Fibroblast of lung (primary cell): ENCODE measurements around the gene MAP3K10. TPM values are rescaled to one million over a fixed set of nuclear protein-coding genes. Genes with fewer than 3 reads are reported as not detected.
A peak's percentile ranks its signal among the peaks of the same experiment; 100 is the strongest.

Experiments used
- DNase-seq, 2 donors: peaks; one replicate each; pipeline versions ENCODE4 v3.0.0 to v3.0.0-alpha.2; 2010; ENCODE audit warnings: low read depth in 2 of 2
- H2AFZ ChIP-seq: 2 replicates; pipeline ENCODE4 v1.5.1; 2012; ENCODE audit warnings: low read length, control low read depth, inconsistent platforms
- H3K27ac ChIP-seq: 2 replicates; pipeline ENCODE4 v1.5.1; 2011; ENCODE audit warnings: low read length, control low read depth; ENCODE audit not compliant: insufficient read depth
- H3K27me3 ChIP-seq: 2 replicates; pipeline ENCODE4 v1.5.1; 2011; ENCODE audit warnings: mild to moderate bottlenecking, low read length; ENCODE audit not compliant: control insufficient read depth, insufficient read depth
- H3K36me3 ChIP-seq: 2 replicates; pipeline ENCODE4 v1.5.1; 2011; ENCODE audit warnings: low read length; ENCODE audit not compliant: control insufficient read depth, insufficient read depth
- H3K4me1 ChIP-seq: 2 replicates; pipeline ENCODE4 v1.5.1; 2011; ENCODE audit warnings: low read length; ENCODE audit not compliant: control insufficient read depth, insufficient read depth; ENCODE audit errors: extremely low read depth
- H3K4me2 ChIP-seq: 2 replicates; pipeline ENCODE4 v1.5.1; 2011; ENCODE audit warnings: low read length, control low read depth; ENCODE audit not compliant: insufficient read depth; ENCODE audit errors: extremely low read depth
- H3K4me3 ChIP-seq, 4 experiments: fragments of 200-600 bp in 1 of 4; sonication (generic) in 1 of 4; replicated peaks in 1 of 4; 2 replicates each; pipeline ENCODE4 v1.5.1; 2011 to 2016; ENCODE audit warnings: low read length in 4 of 4, low read depth in 3 of 4, mild to moderate bottlenecking in 3 of 4, control low read depth in 2 of 4, inconsistent platforms in 1 of 4, mixed read lengths in 1 of 4; ENCODE audit not compliant: insufficient read depth in 1 of 4; ENCODE audit errors: control extremely low read depth in 1 of 4
- H3K79me2 ChIP-seq: 2 replicates; pipeline ENCODE4 v1.5.1; 2012; ENCODE audit warnings: mild to moderate bottlenecking, low read length, inconsistent platforms; ENCODE audit not compliant: control insufficient read depth, insufficient read depth
- H3K9ac ChIP-seq: 2 replicates; pipeline ENCODE4 v1.5.1; 2011; ENCODE audit warnings: mild to moderate bottlenecking, low read length, control low read depth; ENCODE audit not compliant: insufficient read depth
- H3K9me3 ChIP-seq: 2 replicates; pipeline ENCODE4 v1.5.1; 2012; ENCODE audit warnings: low read depth, low read length; ENCODE audit not compliant: control insufficient read depth, insufficient read depth
- H4K20me1 ChIP-seq: 2 replicates; pipeline ENCODE4 v1.5.1; 2011; ENCODE audit warnings: low read length; ENCODE audit not compliant: control insufficient read depth, insufficient read depth; ENCODE audit errors: extremely low read depth
- CTCF ChIP-seq, 2 donors: IDR thresholded peaks in 1 of 2; conservative IDR thresholded peaks in 1 of 2; 1 replicate in 1 of 2; 2 replicates in 1 of 2; pipeline ENCODE4 v1.5.1; 2011 to 2012; ENCODE audit warnings: low read length in 2 of 2, control low read depth in 1 of 2, inconsistent platforms in 1 of 2, low read depth in 1 of 2, mild to moderate bottlenecking in 1 of 2
- EZH2 ChIP-seq: IDR thresholded peaks from 2 replicates; pipeline ENCODE4 v1.5.1; 2012; ENCODE audit warnings: low read length, control low read depth, mild to moderate bottlenecking; ENCODE audit errors: missing control alignments
- polyA plus RNA-seq, 2 donors: library from polyadenylated mRNA; depleted of rRNA in 1 of 2; stranded (reverse) in 1 of 2; unstranded in 1 of 2; fragments of >200 nt; gene quantifications; 2 replicates each; pipeline ENCODE4 v1.2.1, GENCODE V29; 2011 to 2012; ENCODE audit warnings: missing spikeins in 1 of 2
- total RNA-seq: library from RNA; depleted of rRNA; stranded (reverse); fragments of >200 nt; gene quantifications from 2 replicates; pipeline ENCODE4 v1.2.1, GENCODE V29; 2014

Gene MAP3K10
- total and polyA plus RNA-seq, 2 donors (not counting 1 experiment from before 2014, with no cell fraction given) = 2.7 to 7.4 TPM

- no peak for DNase-seq
- no peaks in the 10 kb centered on the region for H3K36me3 ChIP-seq
Observed at GRCh38 chr19:40178756-40179155, 12.5 kb upstream of the MAP3K10 start.

GRCh38 chr19:40184273-40184672, 7.0 kb upstream of the MAP3K10 start:
- DNase-seq = no peak
- Histone ChIP-seq H3K4me2 (no peak overlapping the region), H3K36me3 (no peaks in the 10 kb centered on the region)

More at GRCh38 chr19:40178756-40179155, 12.5 kb upstream of the MAP3K10 start:
- Histone ChIP-seq H3K27ac (no peak overlapping the region), H4K20me1 (no peaks in the 10 kb centered on the region), H3K9ac (no peak overlapping the region), H3K27me3 (peaks cover 2% of the 10 kb centered on the region), H2AFZ (no peak overlapping the region), H3K4me2 (no peak overlapping the region), H3K4me1 (no peaks in the 10 kb centered on the region), H3K79me2 (no peaks in the 10 kb centered on the region), H3K4me3 (no peak overlapping the region), H3K9me3 (no peaks in the 10 kb centered on the region)
- TF ChIP-seq EZH2 (no peak), CTCF (conservative IDR thresholded peaks at IDR 0.05 in 1 of 2, IDR thresholded peaks at IDR 0.05 in 1 of 2; ENCODE audit: low read depth in 1 of 2, low read length in 2 of 2) (no peak)

GRCh38 chr19:40191836-40192646, 815 bp downstream of the MAP3K10 start:
- Histone ChIP-seq H3K4me2 (peak overlapping the region; percentile 95), H3K36me3 (no peaks in the 10 kb centered on the region), H3K27me3 (no peaks in the 10 kb centered on the region), H2AFZ (peak overlapping the region; percentile 19), H3K9ac (peak overlapping the region; percentile 51), H3K4me1 (no peaks in the 10 kb centered on the region), H3K27ac (peak overlapping the region; percentile 5), H3K79me2 (no peaks in the 10 kb centered on the region), H3K4me3 (peak overlapping the region; percentile 33 to 96 (median 76)), H3K9me3 (no peaks in the 10 kb centered on the region), H4K20me1 (no peaks in the 10 kb centered on the region)
- TF ChIP-seq EZH2 = no peak
- no peak for TF ChIP-seq CTCF (conservative IDR thresholded peaks at IDR 0.05 in 1 of 2, IDR thresholded peaks at IDR 0.05 in 1 of 2; ENCODE audit: low read depth in 1 of 2, low read length in 2 of 2)
- DNase-seq = peak; percentile 21 to 25

More at GRCh38 chr19:40184273-40184672, 7.0 kb upstream of the MAP3K10 start:
- TF ChIP-seq CTCF (conservative IDR thresholded peaks at IDR 0.05 in 1 of 2, IDR thresholded peaks at IDR 0.05 in 1 of 2; ENCODE audit: low read depth in 1 of 2, low read length in 2 of 2) = no peak
- TF ChIP-seq EZH2 = no peak
- Histone ChIP-seq H3K9me3 (no peaks in the 10 kb centered on the region), H4K20me1 (no peaks in the 10 kb centered on the region), H3K9ac (no peak overlapping the region), H3K27me3 (peaks cover 2% of the 10 kb centered on the region), H3K4me1 (no peaks in the 10 kb centered on the region), H3K79me2 (no peaks in the 10 kb centered on the region), H3K4me3 (no peak overlapping the region), H3K27ac (no peak overlapping the region), H2AFZ (no peak overlapping the region)
